MM.1S (cell line): Measurements from ENCODE around the gene ADAMTS7.
A peak's percentile ranks its signal among the peaks of the same experiment; 100 is the strongest.
"Not testable (repeated sequence)": the region's sequence is repeated elsewhere in the genome, so short reads cannot be mapped to it uniquely, and the experiment has no call there.

ENCODE experiments used
- DNase-seq: peaks from one replicate; pipeline ENCODE4 v3.0.0-alpha.2; 2015
- H2AFZ ChIP-seq: fragments of 300-600 bp; sonication (generic); 2 replicates; pipeline ENCODE4 v1.6.0; 2016; ENCODE audit warnings: antibody characterized with exemption, low read length
- H3F3A ChIP-seq: fragments of 300-600 bp; sonication (generic); 2 replicates; pipeline ENCODE4 v1.6.1; 2016; ENCODE audit warnings: mild to moderate bottlenecking, antibody characterized with exemption, low read length, moderate library complexity, mixed read lengths; ENCODE audit not compliant: insufficient read depth
- H3K27ac ChIP-seq: fragments of 300-600 bp; sonication (generic); 2 replicates; pipeline ENCODE4 v1.5.1; 2016; ENCODE audit warnings: mild to moderate bottlenecking, low read length
- H3K27me3 ChIP-seq: fragments of 300-600 bp; sonication (generic); replicated peaks from 2 replicates; pipeline ENCODE4 v1.6.0; 2016; ENCODE audit warnings: low read length; ENCODE audit not compliant: insufficient read depth
- H3K36me3 ChIP-seq: fragments of 300-600 bp; sonication (generic); replicated peaks from 2 replicates; pipeline ENCODE4 v1.6.1; 2016; ENCODE audit warnings: mild to moderate bottlenecking, low read length, mixed read lengths; ENCODE audit not compliant: insufficient read depth
- H3K4me1 ChIP-seq: fragments of 300-600 bp; sonication (generic); 2 replicates; pipeline ENCODE4 v1.6.1; 2016; ENCODE audit warnings: low read length, mixed read lengths
- H3K4me2 ChIP-seq: fragments of 300-600 bp; sonication (generic); 2 replicates; pipeline ENCODE4 v1.6.0; 2016; ENCODE audit warnings: low read depth, low read length
- H3K4me3 ChIP-seq: fragments of 300-600 bp; sonication (generic); 2 replicates; pipeline ENCODE4 v1.5.1; 2016; ENCODE audit warnings: low read length, mixed read lengths
- H3K79me2 ChIP-seq: fragments of 300-600 bp; sonication (generic); 2 replicates; pipeline ENCODE4 v1.6.1; 2016; ENCODE audit warnings: mixed run types, low read length, mixed read lengths
- H3K9ac ChIP-seq: fragments of 300-600 bp; sonication (generic); 2 replicates; pipeline ENCODE4 v1.6.1; 2016; ENCODE audit warnings: low read length, mixed read lengths
- H3K9me2 ChIP-seq: fragments of 300-600 bp; sonication (generic); replicated peaks from 2 replicates; pipeline ENCODE4 v1.6.1; 2016; ENCODE audit warnings: mild to moderate bottlenecking, low read length, mixed read lengths; ENCODE audit not compliant: insufficient read depth
- H3K9me3 ChIP-seq: fragments of 300-600 bp; sonication (generic); replicated peaks from 2 replicates; pipeline ENCODE4 v1.6.1; 2016; ENCODE audit warnings: mild to moderate bottlenecking, low read length, mixed read lengths; ENCODE audit not compliant: insufficient read depth
- H4K20me1 ChIP-seq: fragments of 300-600 bp; sonication (generic); 2 replicates; pipeline ENCODE4 v1.6.1; 2016; ENCODE audit warnings: mild to moderate bottlenecking, low read length, moderate library complexity, mixed read lengths; ENCODE audit not compliant: insufficient read depth
- EZH2 ChIP-seq: fragments of 300-600 bp; sonication (generic); optimal IDR thresholded peaks from 2 replicates; pipeline ENCODE3; 2017; ENCODE audit warnings: low read depth, mild to moderate bottlenecking, antibody characterized with exemption, low read length, mixed read lengths
- EZH2phosphoT487 ChIP-seq: fragments of 300-600 bp; sonication (generic); IDR thresholded peaks from 2 replicates; pipeline ENCODE4 v1.6.1; 2018; ENCODE audit warnings: antibody characterized with exemption, low read length
- TF ChIP-seq, protein P1 (sequence below): fragments of 300-600 bp; sonication (generic); IDR thresholded peaks from 2 replicates; pipeline ENCODE4 v1.5.1; 2016; ENCODE audit warnings: antibody characterized with exemption, low read length, mixed read lengths

Gene ADAMTS7

GRCh38 chr15:78732634-78733033 is 78.6 kb downstream of the ADAMTS7 start:
- no peaks in the 10 kb centered on the region for H4K20me1 ChIP-seq
- no peak overlapping the region for H3K4me3 ChIP-seq
- no peak overlapping the region for H2AFZ ChIP-seq
- no peaks in the 10 kb centered on the region for H3K79me2 ChIP-seq
- no peak for DNase-seq
- no peak overlapping the region for H3K9ac ChIP-seq
- no peak overlapping the region for H3K4me2 ChIP-seq
- H3K4me1 ChIP-seq = no peaks in the 10 kb centered on the region
- no peaks in the 10 kb centered on the region for H3K27me3 ChIP-seq
- no peaks in the 10 kb centered on the region for H3K36me3 ChIP-seq
- TF ChIP-seq EZH2 (no peak), EZH2phosphoT487 (no peak)
- TF ChIP-seq, protein P1, sequence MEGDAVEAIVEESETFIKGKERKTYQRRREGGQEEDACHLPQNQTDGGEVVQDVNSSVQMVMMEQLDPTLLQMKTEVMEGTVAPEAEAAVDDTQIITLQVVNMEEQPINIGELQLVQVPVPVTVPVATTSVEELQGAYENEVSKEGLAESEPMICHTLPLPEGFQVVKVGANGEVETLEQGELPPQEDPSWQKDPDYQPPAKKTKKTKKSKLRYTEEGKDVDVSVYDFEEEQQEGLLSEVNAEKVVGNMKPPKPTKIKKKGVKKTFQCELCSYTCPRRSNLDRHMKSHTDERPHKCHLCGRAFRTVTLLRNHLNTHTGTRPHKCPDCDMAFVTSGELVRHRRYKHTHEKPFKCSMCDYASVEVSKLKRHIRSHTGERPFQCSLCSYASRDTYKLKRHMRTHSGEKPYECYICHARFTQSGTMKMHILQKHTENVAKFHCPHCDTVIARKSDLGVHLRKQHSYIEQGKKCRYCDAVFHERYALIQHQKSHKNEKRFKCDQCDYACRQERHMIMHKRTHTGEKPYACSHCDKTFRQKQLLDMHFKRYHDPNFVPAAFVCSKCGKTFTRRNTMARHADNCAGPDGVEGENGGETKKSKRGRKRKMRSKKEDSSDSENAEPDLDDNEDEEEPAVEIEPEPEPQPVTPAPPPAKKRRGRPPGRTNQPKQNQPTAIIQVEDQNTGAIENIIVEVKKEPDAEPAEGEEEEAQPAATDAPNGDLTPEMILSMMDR = no peak
- no peak overlapping the region for H3K27ac ChIP-seq
- no peaks in the 10 kb centered on the region for H3K9me3 ChIP-seq
- H3F3A ChIP-seq = no peaks in the 10 kb centered on the region
- H3K9me2 ChIP-seq = no peaks in the 10 kb centered on the region

DNA sequence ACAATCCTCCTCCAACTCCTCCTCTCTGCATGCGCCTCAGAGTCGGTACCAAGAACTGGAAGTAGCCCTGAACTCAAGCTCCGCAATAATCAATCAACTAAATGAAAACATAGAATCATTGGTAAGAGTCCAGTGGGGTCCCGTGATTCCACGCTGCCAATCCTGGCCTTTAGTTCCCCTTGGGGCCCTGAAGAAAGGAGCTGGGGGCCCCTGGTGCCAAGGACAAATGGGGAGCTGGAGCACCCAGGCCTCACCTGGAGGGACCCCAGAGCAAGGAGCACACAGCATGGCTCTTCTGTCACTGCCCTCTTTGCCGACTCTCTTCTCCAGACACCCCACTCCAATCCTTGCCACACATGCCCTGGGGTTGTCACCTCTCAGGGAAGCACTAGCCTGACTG is 80.3 kb downstream of the ADAMTS7 start:
- H3K36me3 ChIP-seq = no peaks in the 10 kb centered on the region
- no peak overlapping the region for H3K27ac ChIP-seq
- no peak for DNase-seq
- H3K4me1 ChIP-seq = no peaks in the 10 kb centered on the region
- H3F3A ChIP-seq = no peaks in the 10 kb centered on the region; the same call in 1 of the 2 replicates
- H3K9ac ChIP-seq = no peak overlapping the region
- no peak overlapping the region for H3K4me2 ChIP-seq
- no peak overlapping the region for H3K4me3 ChIP-seq
- H4K20me1 ChIP-seq = no peaks in the 10 kb centered on the region
- H2AFZ ChIP-seq = no peak overlapping the region
- no peaks in the 10 kb centered on the region for H3K27me3 ChIP-seq
- H3K9me3 ChIP-seq = no peaks in the 10 kb centered on the region
- no peaks in the 10 kb centered on the region for H3K79me2 ChIP-seq
- no peaks in the 10 kb centered on the region for H3K9me2 ChIP-seq
- TF ChIP-seq EZH2phosphoT487 = no peak

- H3K4me1 ChIP-seq, H3K27ac ChIP-seq, H3K9ac ChIP-seq, H4K20me1 ChIP-seq, H2AFZ ChIP-seq, H3K79me2 ChIP-seq, H3K9me3 ChIP-seq, H3K4me2 ChIP-seq, H3K36me3 ChIP-seq, H3K27me3 ChIP-seq, H3F3A ChIP-seq, H3K9me2 ChIP-seq, H3K4me3 ChIP-seq: not testable (repeated sequence)
- peak; percentile 7 for DNase-seq
These were observed 82.8 kb downstream of the ADAMTS7 start for GRCh38 chr15:78728427-78728826.

DNA sequence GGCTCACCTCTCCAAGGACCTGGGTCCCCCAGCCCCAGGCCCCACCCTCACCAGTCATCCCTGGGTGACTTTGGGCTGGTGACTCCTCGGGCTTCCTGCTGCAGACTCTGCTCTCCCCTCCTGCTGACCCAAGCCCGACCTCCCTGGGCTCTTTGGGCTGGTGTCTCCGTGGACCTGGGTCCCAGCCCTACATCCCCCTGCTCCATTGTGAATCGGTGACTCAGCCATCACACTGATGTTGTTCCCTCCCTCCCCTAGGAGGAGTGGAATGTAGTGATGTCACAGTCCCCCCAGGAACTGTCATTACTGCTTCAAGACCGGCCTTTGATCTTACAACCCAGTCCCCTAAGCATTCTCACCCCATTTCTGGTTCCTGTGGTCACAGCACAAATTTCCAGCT is 83.7 kb downstream of the ADAMTS7 start:
- Histone ChIP-seq H2AFZ (no peak overlapping the region), H4K20me1 (no peaks in the 10 kb centered on the region), H3K36me3 (no peaks in the 10 kb centered on the region), H3K4me1 (no peaks in the 10 kb centered on the region), H3K4me2 (no peak overlapping the region), H3K27ac (no peak overlapping the region), H3K4me3 (no peak overlapping the region), H3K27me3 (no peaks in the 10 kb centered on the region), H3F3A (no peaks in the 10 kb centered on the region; the same call in 1 of the 2 replicates), H3K9ac (no peak overlapping the region), H3K9me2 (no peaks in the 10 kb centered on the region), H3K9me3 (no peaks in the 10 kb centered on the region), H3K79me2 (no peaks in the 10 kb centered on the region)
- DNase-seq = no peak
- TF ChIP-seq EZH2phosphoT487 = no peak
- TF ChIP-seq, protein P1 = no peak
- no peak for TF ChIP-seq EZH2
